Measurements from ENCODE around the gene MAPK9.

Gene MAPK9

DNA sequence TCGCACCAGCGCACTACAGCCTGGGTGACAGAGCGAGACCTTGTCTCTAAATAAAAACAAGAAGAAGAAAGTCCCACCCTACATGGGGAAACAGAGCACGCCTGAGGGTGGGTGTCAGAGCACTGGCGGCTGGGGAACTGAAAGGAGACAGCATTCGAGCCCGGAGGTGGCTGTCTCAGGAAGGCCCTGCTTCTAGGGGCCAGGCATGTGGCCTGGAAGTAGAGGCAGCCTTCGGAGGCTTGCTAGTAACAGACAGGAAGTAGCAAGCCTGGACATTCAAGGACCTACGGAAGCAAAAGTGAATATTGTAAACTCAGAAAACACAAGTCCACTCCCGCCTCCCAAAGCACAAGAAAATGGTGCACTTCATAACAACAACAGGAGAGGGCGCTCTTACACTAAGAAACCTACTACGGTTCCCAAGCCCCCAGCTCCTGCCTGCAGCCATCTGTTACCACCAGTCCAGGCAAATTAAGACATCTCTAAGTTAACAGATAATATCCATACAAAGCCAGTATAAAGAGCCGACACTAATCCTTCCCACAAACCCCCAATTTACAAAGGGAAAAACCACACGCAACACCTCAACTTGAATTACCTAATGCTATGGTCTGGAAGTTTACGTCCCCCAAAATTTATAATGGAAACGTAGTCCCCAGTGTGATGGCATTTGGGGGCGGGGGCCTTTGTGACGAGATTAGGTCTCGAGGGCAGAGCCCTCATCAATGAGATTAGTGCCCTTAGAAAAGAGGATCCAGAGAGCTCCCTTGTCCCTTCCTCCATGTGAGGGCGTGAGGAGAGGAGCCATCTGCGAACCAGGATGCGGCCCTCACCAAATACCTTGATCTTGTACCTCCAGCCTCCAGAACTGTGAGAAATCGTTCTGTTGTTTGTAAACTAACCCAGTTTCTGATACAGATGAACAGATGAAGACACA, 90.6 kb downstream of the MAPK9 start:
- DNase-seq, result no peak

DNA sequence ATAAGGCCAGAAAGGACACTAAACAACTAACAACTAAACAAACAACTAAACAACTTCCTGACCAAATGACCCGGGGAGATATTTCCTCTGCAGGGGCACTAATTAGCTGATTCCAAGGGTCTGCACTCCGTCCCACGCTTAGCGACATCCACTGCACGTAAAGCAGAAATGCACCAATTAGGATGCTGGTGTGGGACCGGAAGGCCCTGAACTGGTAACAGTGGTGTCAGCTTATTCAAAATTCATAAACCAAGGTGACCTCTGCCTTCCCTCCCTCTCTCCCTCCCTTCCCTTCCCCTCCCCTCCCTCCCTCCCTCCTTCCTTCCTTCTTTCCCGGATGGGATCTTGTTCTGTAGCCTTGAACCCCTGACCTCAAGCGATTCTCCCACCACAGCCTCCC, 92.5 kb downstream of the MAPK9 start:
- no peak for DNase-seq

DNA sequence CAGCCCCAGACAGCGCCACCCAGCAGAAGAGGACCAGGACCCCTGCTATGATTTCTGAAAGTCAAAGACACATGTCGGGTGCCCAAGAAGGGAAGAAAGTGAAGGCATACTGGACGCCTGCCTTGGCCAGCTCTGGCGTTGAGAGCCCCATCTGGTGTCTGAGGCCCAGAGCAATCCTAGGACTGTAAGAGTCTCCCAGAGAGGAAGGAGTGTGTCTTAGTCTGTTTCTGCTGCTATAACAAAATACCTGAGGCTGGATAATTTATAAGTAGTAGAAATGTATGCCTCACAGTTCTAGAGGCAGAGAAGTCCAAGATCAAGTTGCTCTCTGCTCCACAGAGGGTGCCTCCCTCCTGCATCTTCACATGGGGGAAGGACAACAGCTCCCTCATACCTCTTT, 93.7 kb downstream of the MAPK9 start:
- DNase-seq, result no peak

DNA sequence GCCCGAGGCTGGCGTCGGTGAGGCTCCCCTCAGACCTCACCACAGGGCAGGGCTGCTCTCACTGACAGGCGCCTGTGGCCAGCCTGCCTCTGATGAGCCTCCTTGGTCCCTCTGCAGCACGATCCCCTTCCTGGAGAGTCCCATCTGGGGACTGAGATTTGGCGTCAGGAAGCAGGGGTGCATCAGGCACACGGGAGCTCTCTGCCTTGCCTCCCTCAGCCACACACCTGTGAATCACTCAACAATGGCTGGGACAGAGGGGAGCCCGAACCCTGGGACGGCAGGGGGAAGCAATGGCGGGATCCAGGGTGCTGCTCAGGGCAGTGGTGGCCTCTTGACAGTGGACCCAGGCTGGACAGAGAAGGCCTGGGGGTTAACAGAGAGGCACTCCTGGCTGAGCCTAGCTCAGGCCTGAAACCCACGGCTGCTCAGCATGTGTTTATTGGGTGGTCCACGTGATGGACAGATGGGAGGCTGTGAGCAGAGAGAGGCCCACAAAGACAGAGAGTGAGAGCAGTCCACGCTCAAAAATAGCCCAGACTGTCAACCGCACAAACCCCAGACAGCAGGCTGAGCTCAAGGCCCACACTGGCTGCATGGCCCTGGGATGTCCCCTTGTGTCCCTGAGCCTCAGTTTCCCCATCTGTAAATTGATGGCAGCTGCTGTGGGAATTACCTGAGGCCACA, 94.7 kb downstream of the MAPK9 start:
- DNase-seq, result no peak

DNA sequence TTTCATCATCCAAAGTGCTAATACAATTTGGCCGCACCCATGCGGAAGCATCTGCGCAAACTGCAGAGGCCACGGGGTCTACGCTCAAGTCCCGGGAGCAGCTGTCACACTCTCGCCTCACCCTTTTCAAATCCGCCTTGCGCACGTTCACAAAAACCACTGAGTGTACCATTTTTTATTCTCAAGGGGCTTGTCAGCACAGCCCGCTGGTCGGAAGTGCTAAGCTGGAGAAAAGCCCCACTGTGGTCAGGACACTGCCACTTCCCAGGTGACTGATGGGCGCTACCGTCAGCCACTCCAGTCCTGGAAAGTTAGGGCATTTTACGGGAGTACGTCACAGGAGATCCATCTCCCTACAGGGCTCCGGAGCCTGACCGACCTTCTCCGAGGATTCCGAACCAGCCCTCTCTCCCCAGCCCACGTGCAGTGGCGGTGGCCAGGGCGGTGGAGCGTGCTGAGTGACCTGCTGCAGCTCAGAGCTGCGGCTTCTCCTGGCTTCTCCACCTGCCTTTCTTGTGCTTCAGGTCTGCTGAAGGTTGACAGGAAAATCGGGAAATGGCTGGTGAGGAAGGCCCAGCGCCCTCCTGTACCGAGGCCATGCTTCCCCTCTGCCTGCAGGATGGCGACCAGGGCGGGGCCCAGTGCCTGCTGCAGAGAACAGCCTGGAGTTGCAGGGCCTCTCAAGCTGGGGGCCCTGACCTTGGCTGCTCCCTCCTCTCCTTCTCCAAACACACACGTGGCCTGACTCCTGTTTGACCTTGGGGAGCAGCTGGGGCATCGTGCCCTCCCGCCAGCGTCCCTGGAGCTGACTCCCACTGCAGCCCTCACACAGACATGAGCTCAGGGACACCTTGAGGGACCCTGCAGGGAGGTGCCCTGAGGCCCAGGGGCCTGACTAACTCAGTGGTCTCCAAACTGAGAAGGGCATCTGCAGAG, 97.2 kb downstream of the MAPK9 start:
- no peak for DNase-seq

DNA sequence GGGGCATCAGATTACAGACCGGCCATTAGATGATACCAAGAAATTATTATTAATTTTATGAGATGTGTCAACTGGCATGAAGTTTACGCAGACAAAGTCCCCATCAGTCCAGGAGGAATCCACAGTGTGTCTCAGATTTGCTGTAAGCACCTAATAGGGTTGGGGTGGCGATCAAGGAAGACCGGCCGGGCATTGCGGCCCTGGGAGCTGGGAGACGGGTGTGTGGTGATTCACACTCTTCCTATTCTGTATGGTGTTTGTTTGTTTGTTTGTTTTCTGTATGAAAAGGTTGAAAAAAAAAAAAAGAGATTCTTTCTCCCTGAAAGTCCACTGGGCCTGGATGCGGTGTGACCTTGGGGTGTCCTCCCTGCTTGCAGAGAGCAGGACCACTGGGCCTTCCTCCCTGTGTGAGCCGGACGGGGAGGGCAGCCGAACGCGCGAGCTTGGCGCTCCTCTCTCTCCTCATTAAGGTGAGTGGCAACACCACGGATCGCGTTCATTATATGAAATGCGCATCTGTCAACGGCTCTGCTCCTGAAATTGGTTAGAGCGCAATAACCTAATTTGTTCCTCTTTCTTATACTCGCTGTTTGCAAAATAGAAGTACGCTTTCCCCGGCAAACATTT, 98.0 kb downstream of the MAPK9 start:
- DNase-seq, result no peak

DNA sequence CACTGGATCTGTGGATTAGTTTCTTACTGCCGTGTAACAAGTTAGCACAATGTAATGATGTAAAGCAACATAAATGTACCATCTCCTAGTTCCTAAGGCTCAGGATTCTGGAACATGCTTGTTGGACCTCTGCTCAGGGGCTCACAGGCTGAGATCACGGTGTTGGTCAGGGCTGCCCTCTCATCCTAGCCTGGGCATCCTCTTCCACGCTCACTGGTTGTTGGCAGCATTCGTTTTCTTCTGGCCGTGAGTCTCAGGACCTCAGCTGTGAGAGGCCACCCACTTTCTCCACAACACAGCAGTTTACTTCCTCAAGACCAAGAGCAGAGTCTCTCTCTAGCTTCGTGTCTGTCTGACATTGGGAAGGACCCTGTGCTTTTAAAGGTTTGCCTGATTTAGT, 100.2 kb downstream of the MAPK9 start:
- DNase-seq, result no peak

DNA sequence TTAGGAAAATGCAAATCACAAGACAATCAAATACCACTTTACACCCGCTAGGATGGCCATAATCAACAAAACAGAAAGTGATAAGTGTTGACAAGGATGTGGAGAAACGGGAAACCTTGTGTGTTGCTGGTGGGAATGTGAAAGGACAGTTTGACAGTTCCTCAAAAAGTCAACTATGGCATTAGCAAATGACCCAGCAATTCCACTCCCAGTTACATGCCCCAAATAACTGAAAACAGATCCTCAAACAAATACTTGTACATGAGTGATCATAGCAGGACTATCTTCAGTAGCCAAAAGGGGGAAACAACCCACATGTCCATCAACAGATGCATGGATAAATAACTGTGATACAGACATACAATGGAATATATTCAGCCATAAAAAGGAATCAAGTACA, 104.1 kb downstream of the MAPK9 start:
- no peak for DNase-seq

Measured in central memory CD4-positive, alpha-beta T cell (primary cell).